ENCODE measurements around the gene RAB21.

DNA sequence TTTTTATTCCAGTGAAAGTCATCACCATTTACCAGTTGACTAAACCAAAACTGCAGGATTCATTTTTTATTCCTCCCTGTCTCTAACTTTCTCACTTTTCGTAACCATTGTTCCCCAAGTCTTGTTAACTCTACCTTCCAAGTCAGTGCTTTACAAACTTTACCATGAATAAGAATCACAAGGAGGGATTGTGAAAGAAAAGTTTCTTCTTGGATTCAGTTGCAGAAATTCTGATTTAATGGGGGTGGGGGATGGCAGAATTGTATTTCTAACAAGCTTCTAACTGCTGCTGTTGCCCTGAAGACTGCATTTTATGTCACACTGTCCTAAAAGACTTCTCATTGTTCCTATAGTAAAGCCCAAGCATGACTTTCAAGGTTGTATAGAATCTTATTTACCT lies 5.0 kb upstream of the RAB21 start:
- TF ChIP-seq, protein P1, sequence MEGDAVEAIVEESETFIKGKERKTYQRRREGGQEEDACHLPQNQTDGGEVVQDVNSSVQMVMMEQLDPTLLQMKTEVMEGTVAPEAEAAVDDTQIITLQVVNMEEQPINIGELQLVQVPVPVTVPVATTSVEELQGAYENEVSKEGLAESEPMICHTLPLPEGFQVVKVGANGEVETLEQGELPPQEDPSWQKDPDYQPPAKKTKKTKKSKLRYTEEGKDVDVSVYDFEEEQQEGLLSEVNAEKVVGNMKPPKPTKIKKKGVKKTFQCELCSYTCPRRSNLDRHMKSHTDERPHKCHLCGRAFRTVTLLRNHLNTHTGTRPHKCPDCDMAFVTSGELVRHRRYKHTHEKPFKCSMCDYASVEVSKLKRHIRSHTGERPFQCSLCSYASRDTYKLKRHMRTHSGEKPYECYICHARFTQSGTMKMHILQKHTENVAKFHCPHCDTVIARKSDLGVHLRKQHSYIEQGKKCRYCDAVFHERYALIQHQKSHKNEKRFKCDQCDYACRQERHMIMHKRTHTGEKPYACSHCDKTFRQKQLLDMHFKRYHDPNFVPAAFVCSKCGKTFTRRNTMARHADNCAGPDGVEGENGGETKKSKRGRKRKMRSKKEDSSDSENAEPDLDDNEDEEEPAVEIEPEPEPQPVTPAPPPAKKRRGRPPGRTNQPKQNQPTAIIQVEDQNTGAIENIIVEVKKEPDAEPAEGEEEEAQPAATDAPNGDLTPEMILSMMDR (IDR thresholded peaks at IDR 0.05) = no peak
- TF ChIP-seq ZNF671 (CRISPR knock-in tag; IDR thresholded peaks at IDR 0.05) (no peak), SOX15 (CRISPR knock-in tag; IDR thresholded peaks at IDR 0.05) (no peak), MXD4 (CRISPR knock-in tag; IDR thresholded peaks at IDR 0.05; ENCODE audit: borderline replicate concordance) (no peak), CREB1 (CRISPR knock-in tag; IDR thresholded peaks at IDR 0.05) (no peak), RELA (CRISPR knock-in tag; IDR thresholded peaks at IDR 0.05; ENCODE audit: borderline replicate concordance) (no peak), KAT7 (CRISPR knock-in tag; IDR thresholded peaks at IDR 0.05; ENCODE audit: borderline replicate concordance) (no peak), ETV6 (CRISPR knock-in tag; IDR thresholded peaks at IDR 0.05) (no peak)
- TF ChIP-seq, protein P2, sequence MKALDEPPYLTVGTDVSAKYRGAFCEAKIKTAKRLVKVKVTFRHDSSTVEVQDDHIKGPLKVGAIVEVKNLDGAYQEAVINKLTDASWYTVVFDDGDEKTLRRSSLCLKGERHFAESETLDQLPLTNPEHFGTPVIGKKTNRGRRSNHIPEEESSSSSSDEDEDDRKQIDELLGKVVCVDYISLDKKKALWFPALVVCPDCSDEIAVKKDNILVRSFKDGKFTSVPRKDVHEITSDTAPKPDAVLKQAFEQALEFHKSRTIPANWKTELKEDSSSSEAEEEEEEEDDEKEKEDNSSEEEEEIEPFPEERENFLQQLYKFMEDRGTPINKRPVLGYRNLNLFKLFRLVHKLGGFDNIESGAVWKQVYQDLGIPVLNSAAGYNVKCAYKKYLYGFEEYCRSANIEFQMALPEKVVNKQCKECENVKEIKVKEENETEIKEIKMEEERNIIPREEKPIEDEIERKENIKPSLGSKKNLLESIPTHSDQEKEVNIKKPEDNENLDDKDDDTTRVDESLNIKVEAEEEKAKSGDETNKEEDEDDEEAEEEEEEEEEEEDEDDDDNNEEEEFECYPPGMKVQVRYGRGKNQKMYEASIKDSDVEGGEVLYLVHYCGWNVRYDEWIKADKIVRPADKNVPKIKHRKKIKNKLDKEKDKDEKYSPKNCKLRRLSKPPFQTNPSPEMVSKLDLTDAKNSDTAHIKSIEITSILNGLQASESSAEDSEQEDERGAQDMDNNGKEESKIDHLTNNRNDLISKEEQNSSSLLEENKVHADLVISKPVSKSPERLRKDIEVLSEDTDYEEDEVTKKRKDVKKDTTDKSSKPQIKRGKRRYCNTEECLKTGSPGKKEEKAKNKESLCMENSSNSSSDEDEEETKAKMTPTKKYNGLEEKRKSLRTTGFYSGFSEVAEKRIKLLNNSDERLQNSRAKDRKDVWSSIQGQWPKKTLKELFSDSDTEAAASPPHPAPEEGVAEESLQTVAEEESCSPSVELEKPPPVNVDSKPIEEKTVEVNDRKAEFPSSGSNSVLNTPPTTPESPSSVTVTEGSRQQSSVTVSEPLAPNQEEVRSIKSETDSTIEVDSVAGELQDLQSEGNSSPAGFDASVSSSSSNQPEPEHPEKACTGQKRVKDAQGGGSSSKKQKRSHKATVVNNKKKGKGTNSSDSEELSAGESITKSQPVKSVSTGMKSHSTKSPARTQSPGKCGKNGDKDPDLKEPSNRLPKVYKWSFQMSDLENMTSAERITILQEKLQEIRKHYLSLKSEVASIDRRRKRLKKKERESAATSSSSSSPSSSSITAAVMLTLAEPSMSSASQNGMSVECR (CRISPR knock-in tag; IDR thresholded peaks at IDR 0.05; ENCODE audit: borderline replicate concordance) = no peak
- TF ChIP-seq, protein P3, sequence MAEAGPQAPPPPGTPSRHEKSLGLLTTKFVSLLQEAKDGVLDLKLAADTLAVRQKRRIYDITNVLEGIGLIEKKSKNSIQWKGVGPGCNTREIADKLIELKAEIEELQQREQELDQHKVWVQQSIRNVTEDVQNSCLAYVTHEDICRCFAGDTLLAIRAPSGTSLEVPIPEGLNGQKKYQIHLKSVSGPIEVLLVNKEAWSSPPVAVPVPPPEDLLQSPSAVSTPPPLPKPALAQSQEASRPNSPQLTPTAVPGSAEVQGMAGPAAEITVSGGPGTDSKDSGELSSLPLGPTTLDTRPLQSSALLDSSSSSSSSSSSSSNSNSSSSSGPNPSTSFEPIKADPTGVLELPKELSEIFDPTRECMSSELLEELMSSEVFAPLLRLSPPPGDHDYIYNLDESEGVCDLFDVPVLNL (CRISPR knock-in tag; IDR thresholded peaks at IDR 0.05; ENCODE audit: borderline replicate concordance, low read depth) = no peak
